GM12874 (cell line): ENCODE measurements around the gene KIRREL3.

Experiments used
- CTCF ChIP-seq: IDR thresholded peaks from 2 replicates; pipeline ENCODE4 v1.5.1; 2011; ENCODE audit warnings: low read depth, mild to moderate bottlenecking, control low read depth, low read length, moderate library complexity; ENCODE audit not compliant: insufficient read depth

The KIRREL3 gene

GRCh38 chr11:126433244-126433846 lies 567.2 kb downstream of the KIRREL3 start:
- no peak for TF ChIP-seq CTCF

- TF ChIP-seq CTCF, result no peak
Observed at GRCh38 chr11:126432525-126432924, 568.0 kb downstream of the KIRREL3 start.

GRCh38 chr11:126432065-126432461 lies 568.5 kb downstream of the KIRREL3 start:
- TF ChIP-seq CTCF, result no peak

- no peak for TF ChIP-seq CTCF
Observed at GRCh38 chr11:126431401-126432064, 569.0 kb downstream of the KIRREL3 start.

GRCh38 chr11:126430581-126431335 lies 569.8 kb downstream of the KIRREL3 start:
- no peak for TF ChIP-seq CTCF

GRCh38 chr11:126426820-126427749 lies 573.5 kb downstream of the KIRREL3 start:
- no peak for TF ChIP-seq CTCF
